NT2/D1 (cell line): ENCODE data around the gene ZSCAN1.

Source experiments
- SUZ12 ChIP-seq: IDR thresholded peaks from 2 replicates; pipeline ENCODE4 v1.6.1; 2011; ENCODE audit not compliant: insufficient read length, insufficient read depth; ENCODE audit errors: extremely low read depth
- YY1 ChIP-seq: IDR thresholded peaks from 2 replicates; pipeline ENCODE4 v1.6.1; 2011; ENCODE audit not compliant: insufficient read length, insufficient read depth
- ZNF274 ChIP-seq: IDR thresholded peaks from 2 replicates; pipeline ENCODE4 v1.6.1; 2011; ENCODE audit warnings: mild to moderate bottlenecking, low read depth, low read length

DNA sequence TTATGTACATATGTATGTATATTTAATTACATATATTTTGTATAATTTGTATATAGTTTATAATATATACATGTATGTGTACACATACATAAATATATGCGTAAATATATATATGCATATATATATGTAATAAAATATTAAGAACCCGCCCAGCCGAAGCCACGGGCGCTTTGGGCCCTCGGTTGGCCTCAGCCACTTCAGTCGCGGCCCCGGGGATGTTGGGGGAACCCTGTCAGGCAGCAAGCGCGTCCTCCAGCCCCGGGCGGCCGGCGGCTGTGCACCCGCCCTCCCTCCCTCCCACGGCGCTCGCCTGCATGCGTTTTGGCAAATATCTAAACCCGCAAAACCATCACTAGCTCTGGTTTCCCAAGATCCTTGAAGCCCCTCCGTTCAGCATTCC, 23.3 kb upstream of the ZSCAN1 start:
- TF ChIP-seq ZNF274 = no peak
- no peak for TF ChIP-seq SUZ12
- no peak for TF ChIP-seq YY1
